GM23338 (cell line): ENCODE data around the gene TSR3. TPM values are rescaled to one million over a fixed set of nuclear protein-coding genes. Genes with fewer than 3 reads are reported as not detected.
A peak's percentile ranks its signal among the peaks of the same experiment; 100 is the strongest.

Experiments
- ATAC-seq: fragments of 200-7000 bp; cut with Tn5 transposase; 3 replicates; pipeline ENCODE4 v1.9.1; 2020
- DNase-seq: peaks from one replicate; pipeline ENCODE4 v3.0.0-alpha.2; 2015; ENCODE audit warnings: low spot score
- H2AFZ ChIP-seq: fragments of 200-600 bp; sonication (generic); 2 replicates; pipeline ENCODE4 v1.8.0; 2016; ENCODE audit warnings: antibody characterized with exemption, mild to moderate bottlenecking, moderate library complexity
- H3F3A ChIP-seq: fragments of 200-600 bp; sonication (generic); replicated peaks from 2 replicates; pipeline ENCODE4 v1.8.0; 2017; ENCODE audit warnings: antibody characterized with exemption, mixed run types, low read depth
- H3K27ac ChIP-seq: fragments of 200-600 bp; sonication (generic); 2 replicates; pipeline ENCODE4 v1.6.1; 2016; ENCODE audit warnings: low read depth
- H3K27me3 ChIP-seq: fragments of 200-600 bp; sonication (generic); 2 replicates; pipeline ENCODE4 v1.8.0; 2016; ENCODE audit warnings: mild to moderate bottlenecking, mixed run types, moderate library complexity; ENCODE audit not compliant: insufficient read depth
- H3K36me3 ChIP-seq: fragments of 200-600 bp; sonication (generic); 2 replicates; pipeline ENCODE4 v1.8.0; 2016; ENCODE audit warnings: mild to moderate bottlenecking; ENCODE audit not compliant: insufficient read depth
- H3K4me1 ChIP-seq: fragments of 200-600 bp; sonication (generic); 2 replicates; pipeline ENCODE4 v1.8.0; 2016; ENCODE audit warnings: mild to moderate bottlenecking, moderate library complexity; ENCODE audit not compliant: insufficient read depth
- H3K4me2 ChIP-seq: fragments of 200-600 bp; sonication (generic); 2 replicates; pipeline ENCODE4 v1.7.1; 2017; ENCODE audit warnings: mixed run types
- H3K4me3 ChIP-seq: fragments of 200-600 bp; sonication (generic); 2 replicates; pipeline ENCODE4 v1.6.1; 2016; ENCODE audit warnings: mixed run types
- H3K79me2 ChIP-seq: fragments of 200-600 bp; sonication (generic); replicated peaks from 2 replicates; pipeline ENCODE4 v1.8.0; 2017; ENCODE audit warnings: mild to moderate bottlenecking; ENCODE audit not compliant: insufficient read depth
- H3K9me2 ChIP-seq: fragments of 200-600 bp; sonication (generic); 2 replicates; pipeline ENCODE4 v1.8.0; 2017; ENCODE audit not compliant: insufficient read depth
- H4K20me1 ChIP-seq: fragments of 200-600 bp; sonication (generic); replicated peaks from 2 replicates; pipeline ENCODE4 v1.8.0; 2017; ENCODE audit warnings: mild to moderate bottlenecking; ENCODE audit not compliant: insufficient read depth
- H3K27ac Mint-ChIP-seq: 2 replicates; pipeline ENCODE4 v1.8.0; 2020; ENCODE audit warnings: inconsistent platforms, mild to moderate bottlenecking, moderate library complexity, mixed read lengths
- H3K27me3 Mint-ChIP-seq: 3 replicates; pipeline ENCODE4 v1.8.0; 2022; ENCODE audit warnings: low read depth, mild to moderate bottlenecking, moderate library complexity, mixed read lengths, inconsistent platforms; ENCODE audit not compliant: insufficient read depth, poor library complexity
- H3K36me3 Mint-ChIP-seq: 3 replicates; pipeline ENCODE4 v1.8.0; 2021; ENCODE audit warnings: low read depth, mild to moderate bottlenecking, inconsistent platforms, moderate library complexity, mixed read lengths
- H3K4me1 Mint-ChIP-seq: 3 replicates; pipeline ENCODE4 v1.8.0; 2020; ENCODE audit warnings: mild to moderate bottlenecking, inconsistent platforms, mixed read lengths
- H3K4me3 Mint-ChIP-seq: 3 replicates; pipeline ENCODE4 v1.8.0; 2021; ENCODE audit warnings: moderate library complexity, mild to moderate bottlenecking, inconsistent platforms, mixed read lengths
- H3K9me3 Mint-ChIP-seq: 3 replicates; pipeline ENCODE4 v1.8.0; 2020; ENCODE audit warnings: moderate library complexity, mild to moderate bottlenecking, inconsistent platforms, mixed read lengths
- CREB1 ChIP-seq: fragments of 250-450 bp; sonication (Bioruptor Pico); IDR thresholded peaks from 2 replicates; pipeline ENCODE4 v1.5.0; 2020; ENCODE audit warnings: low read depth, mild to moderate bottlenecking, moderate library complexity
- CTCF ChIP-seq, 2 experiments: fragments of 200-600 bp in 1 of 2; sonication (generic) in 1 of 2; conservative IDR thresholded peaks; 2 replicates each; pipeline versions ENCODE4 v1.5.1 to v1.6.1; 2016 to 2017; ENCODE audit warnings: antibody characterized with exemption in 2 of 2, low read depth in 2 of 2, mild to moderate bottlenecking in 2 of 2, moderate library complexity in 1 of 2
- ETS1 ChIP-seq: IDR thresholded peaks from 2 replicates; pipeline ENCODE4 v1.6.1; 2016; ENCODE audit warnings: antibody characterized with exemption
- EZH2 ChIP-seq: fragments of 200-600 bp; sonication (generic); IDR thresholded peaks from one replicate; pipeline ENCODE4 v1.8.0; 2017; ENCODE audit warnings: antibody characterized with exemption, mild to moderate bottlenecking, low read depth; ENCODE audit not compliant: unreplicated experiment
- NANOG ChIP-seq: IDR thresholded peaks from 2 replicates; pipeline ENCODE4 v1.6.1; 2016; ENCODE audit warnings: antibody characterized with exemption, borderline replicate concordance
- POLR2AphosphoS5 ChIP-seq: IDR thresholded peaks from 2 replicates; pipeline ENCODE4 v1.6.1; 2016; ENCODE audit warnings: antibody characterized with exemption, low read depth
- REST ChIP-seq: IDR thresholded peaks from one replicate; pipeline ENCODE4 v1.6.1; 2018; ENCODE audit warnings: antibody characterized with exemption; ENCODE audit not compliant: unreplicated experiment
- ZNF114 ChIP-seq: fragments of 250-450 bp; sonication (Bioruptor Pico); IDR thresholded peaks from 2 replicates; pipeline ENCODE4 v1.5.0; 2020; ENCODE audit warnings: mild to moderate bottlenecking, moderate library complexity
- ZNF331 ChIP-seq: fragments of 250-450 bp; sonication (Bioruptor Pico); IDR thresholded peaks from 2 replicates; pipeline ENCODE4 v1.5.0; 2020; ENCODE audit warnings: low read depth, mild to moderate bottlenecking, moderate library complexity
- ZNF462 ChIP-seq: fragments of 250-450 bp; sonication (Bioruptor Pico); IDR thresholded peaks from 2 replicates; pipeline ENCODE4 v1.5.0; 2020; ENCODE audit warnings: mild to moderate bottlenecking, moderate library complexity
- polyA plus RNA-seq: library from polyadenylated mRNA; unstranded; fragments of >200 nt; fragmentation: Nextera tagmentation; extraction: Ambion mirVana; gene quantifications from 2 replicates; pipeline ENCODE4 v1.2.1, GENCODE V29; 2016
- total RNA-seq: library from RNA; depleted of rRNA; stranded (reverse); fragments of >200 nt; shearing (Covaris generic); gene quantifications from 2 replicates; pipeline ENCODE4 v1.2.3, GENCODE V29; 2014

The TSR3 gene
- total and polyA plus RNA-seq, 2 experiments from 2014 or later, result 58.5 to 97.3 TPM

- no peaks in the 10 kb centered on the region for H3K79me2 ChIP-seq
- no peak overlapping the region for H3K27ac ChIP-seq
- peaks cover 16% of the 10 kb centered on the region for H3K4me1 Mint-ChIP-seq
Observed at GRCh38 chr16:1327619-1327947, 24.1 kb downstream of the TSR3 start.

More at GRCh38 chr16:1327619-1327947, 24.1 kb downstream of the TSR3 start:
- H4K20me1 ChIP-seq, result no peaks in the 10 kb centered on the region; the same call in 1 of the 2 replicates
- H2AFZ ChIP-seq, result no peak overlapping the region
- no peak overlapping the region for H3K4me2 ChIP-seq
- Mint-ChIP-seq H3K27me3 (peaks cover 14% of the 10 kb centered on the region), H3K4me3 (no peak overlapping the region), H3K36me3 (peaks cover 21% of the 10 kb centered on the region), H3K27ac (no peak overlapping the region), H3K9me3 (no peaks in the 10 kb centered on the region)
- no peaks in the 10 kb centered on the region for H3K36me3 ChIP-seq
- H3K4me3 ChIP-seq, result no peak overlapping the region
- H3F3A ChIP-seq, result peaks cover 8% of the 10 kb centered on the region; the same call in 1 of the 2 replicates
- no peaks in the 10 kb centered on the region for H3K9me2 ChIP-seq
- TF ChIP-seq POLR2AphosphoS5 (no peak), ETS1 (no peak), ZNF114 (CRISPR knock-in tag) (no peak), NANOG (no peak), EZH2 (no peak), CREB1 (CRISPR knock-in tag) (no peak), REST (no peak), CTCF (conservative IDR thresholded peaks at IDR 0.05; ENCODE audit: low read depth in 2 of 2) (no peak), ZNF462 (CRISPR knock-in tag) (no peak), ZNF331 (no peak)
- DNase-seq (peak; percentile 62), ATAC-seq (no peak; the same call in 2 of the 3 replicates)
- H3K27me3 ChIP-seq, result peaks cover 4% of the 10 kb centered on the region
- H3K4me1 ChIP-seq, result peaks cover 10% of the 10 kb centered on the region
